HG03064 (cell line): Measurements from ENCODE around the gene USP48.

Experiments used
- ATAC-seq: cut with Tn5 transposase; IDR thresholded peaks from one replicate; pipeline ENCODE4 v1.9.1; 2021; ENCODE audit warnings: low read depth; ENCODE audit not compliant: unreplicated experiment

USP48 gene

GRCh38 chr1:21657456-21658190 lies 125.3 kb downstream of the USP48 start:
- no peak for ATAC-seq

- ATAC-seq = no peak
Observed at GRCh38 chr1:21655748-21656147, 127.2 kb downstream of the USP48 start.

GRCh38 chr1:21655259-21655658 lies 127.7 kb downstream of the USP48 start:
- no peak for ATAC-seq

- ATAC-seq = no peak
Observed at GRCh38 chr1:21654209-21654608, 128.7 kb downstream of the USP48 start.

GRCh38 chr1:21653744-21654100 lies 129.2 kb downstream of the USP48 start:
- no peak for ATAC-seq

GRCh38 chr1:21652937-21653743 lies 129.8 kb downstream of the USP48 start:
- no peak for ATAC-seq

GRCh38 chr1:21652101-21652936 lies 130.6 kb downstream of the USP48 start:
- no peak for ATAC-seq

- ATAC-seq = no peak
Observed at GRCh38 chr1:21651214-21652042, 131.5 kb downstream of the USP48 start.

GRCh38 chr1:21650400-21650799 lies 132.5 kb downstream of the USP48 start:
- ATAC-seq = no peak

GRCh38 chr1:21649315-21649714 lies 133.6 kb downstream of the USP48 start:
- ATAC-seq = no peak

GRCh38 chr1:21648791-21649190 lies 134.2 kb downstream of the USP48 start:
- ATAC-seq = no peak

- ATAC-seq = no peak
Observed at GRCh38 chr1:21648352-21648730, 134.6 kb downstream of the USP48 start.

- ATAC-seq = no peak
Observed at GRCh38 chr1:21647431-21648351, 135.3 kb downstream of the USP48 start.

- ATAC-seq = no peak
Observed at GRCh38 chr1:21645550-21645949, 137.4 kb downstream of the USP48 start.

GRCh38 chr1:21644906-21645305 lies 138.0 kb downstream of the USP48 start:
- no peak for ATAC-seq

- no peak for ATAC-seq
Observed at GRCh38 chr1:21644348-21644747, 138.6 kb downstream of the USP48 start.

- no peak for ATAC-seq
Observed at GRCh38 chr1:21643624-21644023, 139.3 kb downstream of the USP48 start.

GRCh38 chr1:21641967-21642739 lies 140.8 kb downstream of the USP48 start:
- no peak for ATAC-seq

- no peak for ATAC-seq
Observed at GRCh38 chr1:21641537-21641936, 141.4 kb downstream of the USP48 start.
